ENCODE results near the gene ADAM17. TPM values are rescaled to one million over a fixed set of nuclear protein-coding genes. Genes with fewer than 3 reads are reported as not detected.

Gene ADAM17
- total and polyA plus RNA-seq, 7 donors = 7.4 to 36.3 (median 16.1) TPM

DNA sequence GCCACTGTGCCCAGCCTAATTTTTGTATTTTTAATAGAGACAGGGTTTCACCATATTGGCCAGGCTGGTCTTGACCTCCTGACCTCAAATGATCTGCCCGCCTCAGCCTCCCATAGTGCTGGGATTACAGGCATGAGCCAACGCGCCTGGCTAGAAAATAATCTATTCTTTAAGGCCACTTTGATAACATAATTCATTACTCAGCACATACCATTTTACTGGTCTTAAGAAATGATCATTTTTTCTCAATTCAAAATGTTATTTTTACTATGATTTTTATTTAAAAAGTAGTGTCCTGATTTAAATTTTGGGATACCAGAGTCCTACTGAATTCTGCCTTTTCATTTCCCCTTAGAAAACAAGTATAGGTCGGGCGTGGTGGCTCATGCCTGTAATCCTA lies 27.0 kb upstream of the ADAM17 start:
- 97% methylated on average over 5 of the region's 5 CpGs for WGBS, 3 donors
- Histone ChIP-seq H3K27ac (no peak overlapping the region), H3K36me3 (ENCODE audit: insufficient read depth in 1 of 2, low read depth in 1 of 2) (peaks cover 0 to 67% of the 10 kb centered on the region in 2 donors), H3K4me1 (no peaks in the 10 kb centered on the region), H3K27me3 (ENCODE audit: insufficient read depth in 3 of 3, low read length in 2 of 3) (no peaks in the 10 kb centered on the region), H3K4me3 (no peak overlapping the region), H3K9me3 (no peaks in the 10 kb centered on the region)
- intact Hi-C loops (cut with DNase I) = no loop called here
- TF ChIP-seq, protein P1, sequence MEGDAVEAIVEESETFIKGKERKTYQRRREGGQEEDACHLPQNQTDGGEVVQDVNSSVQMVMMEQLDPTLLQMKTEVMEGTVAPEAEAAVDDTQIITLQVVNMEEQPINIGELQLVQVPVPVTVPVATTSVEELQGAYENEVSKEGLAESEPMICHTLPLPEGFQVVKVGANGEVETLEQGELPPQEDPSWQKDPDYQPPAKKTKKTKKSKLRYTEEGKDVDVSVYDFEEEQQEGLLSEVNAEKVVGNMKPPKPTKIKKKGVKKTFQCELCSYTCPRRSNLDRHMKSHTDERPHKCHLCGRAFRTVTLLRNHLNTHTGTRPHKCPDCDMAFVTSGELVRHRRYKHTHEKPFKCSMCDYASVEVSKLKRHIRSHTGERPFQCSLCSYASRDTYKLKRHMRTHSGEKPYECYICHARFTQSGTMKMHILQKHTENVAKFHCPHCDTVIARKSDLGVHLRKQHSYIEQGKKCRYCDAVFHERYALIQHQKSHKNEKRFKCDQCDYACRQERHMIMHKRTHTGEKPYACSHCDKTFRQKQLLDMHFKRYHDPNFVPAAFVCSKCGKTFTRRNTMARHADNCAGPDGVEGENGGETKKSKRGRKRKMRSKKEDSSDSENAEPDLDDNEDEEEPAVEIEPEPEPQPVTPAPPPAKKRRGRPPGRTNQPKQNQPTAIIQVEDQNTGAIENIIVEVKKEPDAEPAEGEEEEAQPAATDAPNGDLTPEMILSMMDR (IDR thresholded peaks at IDR 0.05) = no peak
- DNase-seq = no peak
- ATAC-seq = no peak

DNA sequence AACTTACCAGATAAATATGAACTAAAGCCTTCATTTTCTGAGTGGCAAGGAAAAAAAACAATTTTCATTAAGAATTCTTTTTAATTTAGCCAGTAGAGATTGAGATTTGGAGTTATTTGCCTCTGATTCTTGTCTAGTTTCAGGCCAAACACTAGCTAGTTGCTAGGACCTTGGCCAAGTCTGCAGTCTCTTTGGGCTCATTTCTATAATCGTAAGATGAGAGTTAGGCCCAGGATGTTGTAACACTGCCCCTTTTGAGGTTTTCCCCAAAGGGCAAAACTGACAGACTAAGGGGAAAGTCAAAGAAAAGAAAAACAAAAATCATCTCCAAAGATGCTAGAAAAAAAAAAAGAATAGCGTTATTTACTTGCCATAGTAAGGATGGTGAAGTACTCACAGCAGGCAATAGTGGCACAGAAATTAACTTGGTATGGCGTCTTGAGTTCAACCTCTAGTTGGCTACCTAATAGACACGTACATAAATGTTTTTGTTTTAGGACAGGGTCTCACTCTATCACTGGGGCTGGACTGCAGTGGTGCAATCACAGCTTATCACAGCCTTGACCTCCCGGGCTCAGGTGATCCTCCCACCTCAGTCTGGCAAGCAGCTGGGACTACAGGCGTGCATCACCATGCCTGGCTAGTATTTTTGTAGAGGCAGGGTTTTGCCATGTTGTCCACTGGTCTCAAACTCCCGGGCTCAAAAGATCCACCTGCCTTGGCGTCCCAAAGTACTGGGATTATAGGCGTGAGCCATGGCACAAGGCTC lies 23.0 kb upstream of the ADAM17 start:
- ATAC-seq = peak in 2 of 4 donors; percentile 21 to 25
- TF ChIP-seq, protein P1 (IDR thresholded peaks at IDR 0.05) = no peak
- intact Hi-C loops (cut with DNase I) = loop anchor here in 1 of 2 donors (1.0 kb wide), 1 partner anchor 10 kb away; no protein-coding TSS in a partner anchor
- DNase-seq = no peak
- Histone ChIP-seq H3K4me1 (no peaks in the 10 kb centered on the region), H3K4me3 (no peak overlapping the region), H3K27me3 (ENCODE audit: insufficient read depth in 3 of 3, low read length in 2 of 3) (no peaks in the 10 kb centered on the region), H3K9me3 (no peaks in the 10 kb centered on the region), H3K27ac (no peak overlapping the region), H3K36me3 (ENCODE audit: insufficient read depth in 1 of 2, low read depth in 1 of 2) (peaks cover 0 to 28% of the 10 kb centered on the region in 2 donors)
- 76 to 85% (median 85%) methylated on average over 9 of the region's 9 CpGs for WGBS, 3 donors

DNA sequence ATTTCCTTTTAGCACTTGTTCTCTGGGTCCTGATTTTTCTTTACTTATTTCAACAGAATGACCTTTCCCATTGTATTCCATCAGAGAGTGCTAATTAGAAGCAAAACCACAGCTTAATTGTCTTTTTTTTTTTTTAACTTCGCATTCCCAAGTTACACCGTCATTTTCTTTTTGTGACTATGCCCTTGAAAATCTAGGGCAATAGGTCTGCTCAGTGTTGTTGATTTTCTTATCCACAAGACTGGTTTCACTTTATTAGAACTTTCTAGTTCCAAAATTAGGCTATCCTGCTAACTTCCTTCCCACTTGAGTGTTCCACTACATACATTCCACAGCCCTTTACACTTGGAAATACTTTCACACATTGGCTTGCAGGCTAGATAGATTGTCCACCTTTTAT lies 18.7 kb upstream of the ADAM17 start:
- Histone ChIP-seq H3K4me1 (no peaks in the 10 kb centered on the region), H3K36me3 (ENCODE audit: insufficient read depth in 1 of 2, low read depth in 1 of 2) (peaks cover 0 to 13% of the 10 kb centered on the region in 2 donors), H3K27me3 (ENCODE audit: insufficient read depth in 3 of 3, low read length in 2 of 3) (no peaks in the 10 kb centered on the region), H3K4me3 (no peak overlapping the region), H3K9me3 (no peaks in the 10 kb centered on the region), H3K27ac (peak overlapping the region; percentile 15)
- TF ChIP-seq, protein P1 (IDR thresholded peaks at IDR 0.05) = no peak
- intact Hi-C loops (cut with DNase I) = no loop called here
- ATAC-seq (no peak), DNase-seq (no peak)
- 65 to 77% (median 73%) methylated on average over 2 of the region's 2 CpGs for WGBS, 3 donors

DNA sequence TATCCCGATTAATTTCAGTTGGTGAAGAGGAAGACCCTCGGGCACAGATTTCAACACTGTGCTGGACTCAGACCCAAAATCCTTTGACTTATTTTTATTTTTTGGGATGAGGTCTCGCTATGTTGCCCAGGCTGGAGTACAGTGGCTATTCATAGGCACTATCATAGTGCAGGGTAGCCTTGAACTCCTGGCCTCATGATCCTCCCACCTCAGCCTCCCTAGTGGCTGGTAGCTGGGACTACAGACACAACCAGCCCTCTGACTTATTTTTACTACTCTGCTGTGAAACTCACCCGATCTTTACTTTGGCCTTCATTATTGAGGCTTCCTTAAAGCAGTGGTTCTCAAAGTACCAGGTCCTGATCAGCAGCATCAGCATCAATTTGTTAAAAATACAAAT lies 18.2 kb upstream of the ADAM17 start:
- 71 to 88% (median 83%) methylated on average over 4 of the region's 4 CpGs for whole genome bisulfite sequencing, 3 donors
- TF ChIP-seq, protein P1 (IDR thresholded peaks at IDR 0.05) = no peak
- Histone ChIP-seq H3K27ac (peak overlapping the region; percentile 15), H3K9me3 (no peaks in the 10 kb centered on the region), H3K4me3 (no peak overlapping the region), H3K27me3 (ENCODE audit: insufficient read depth in 3 of 3, low read length in 2 of 3) (no peaks in the 10 kb centered on the region), H3K36me3 (ENCODE audit: insufficient read depth in 1 of 2, low read depth in 1 of 2) (peaks cover 0 to 13% of the 10 kb centered on the region in 2 donors), H3K4me1 (no peaks in the 10 kb centered on the region)
- intact Hi-C loops (cut with DNase I) = no loop called here
- no peak for DNase-seq
- ATAC-seq = no peak
